GM12878 (cell line): ENCODE results near the gene WWP2. TPM values are rescaled to one million over a fixed set of nuclear protein-coding genes. Genes with fewer than 3 reads are reported as not detected.

Experiments used
- BHLHE40 ChIP-seq, 2 experiments: fragments of 450-650 bp in 1 of 2; IDR thresholded peaks; 2 replicates each; pipeline ENCODE4 v1.6.1; 2011 to 2017; ENCODE audit warnings: low read depth in 2 of 2, borderline replicate concordance in 1 of 2, improper control_type of control experiment in 1 of 2, low read length in 1 of 2, mild to moderate bottlenecking in 1 of 2
- KAT2A ChIP-seq: conservative IDR thresholded peaks from 2 replicates; pipeline ENCODE4 v1.6.1; 2011; ENCODE audit warnings: low read depth, low read length; ENCODE audit not compliant: control insufficient read depth
- KLF5 ChIP-seq: fragments of 450-650 bp; IDR thresholded peaks from 2 replicates; pipeline ENCODE4 v1.6.1; 2014; ENCODE audit warnings: mild to moderate bottlenecking; ENCODE audit not compliant: partially characterized antibody
- MXI1 ChIP-seq: fragments of 150-350 bp; IDR thresholded peaks from 2 replicates; pipeline ENCODE4 v1.6.1; 2011; ENCODE audit warnings: low read depth, mild to moderate bottlenecking, inconsistent platforms, low read length, improper control_type of control experiment
- RUNX3 ChIP-seq: IDR thresholded peaks from 2 replicates; pipeline ENCODE4 v1.6.1; 2012; ENCODE audit warnings: low read length, inconsistent platforms
- SMAD5 ChIP-seq: IDR thresholded peaks from 2 replicates; pipeline ENCODE4 v1.6.1; 2016; ENCODE audit warnings: antibody characterized with exemption, low read depth
- polyA plus RNA-seq, 11 experiments: library from polyadenylated mRNA; depleted of rRNA in 4 of 11; unstranded in 6 of 11; stranded (reverse) in 5 of 11; fragments of >200 nt; fragmentation: Nextera tagmentation in 4 of 11; fragmentation: Illumina TruSeq in 1 of 11; extraction: Ambion mirVana in 4 of 11; extraction: Trizol in 1 of 11; gene quantifications; 1 replicate in 1 of 11; 2 replicates in 10 of 11; pipeline versions ENCODE4 v1.2.1 to v1.2.3, GENCODE V29; 2011 to 2016; ENCODE audit warnings: inconsistent platforms in 2 of 11, missing spikeins in 2 of 11, low read depth in 1 of 11
- total RNA-seq, 4 experiments: library from RNA; depleted of rRNA in 3 of 4; stranded (reverse); fragments of >200 nt in 3 of 4; fragmentation: Illumina TruSeq in 1 of 4; extraction: Trizol in 1 of 4; gene quantifications; 2 replicates each; pipeline versions ENCODE4 v1.2.1 to v1.2.3, GENCODE V29; 2013 to 2021
- TF ChIP-seq, protein P1 (sequence below): IDR thresholded peaks from 2 replicates; pipeline ENCODE4 v1.6.1; 2012; ENCODE audit warnings: low read depth, low read length, improper control_type of control experiment
- TF ChIP-seq, protein P2 (sequence below): fragments of 450-650 bp; IDR thresholded peaks from 2 replicates; pipeline ENCODE4 v1.6.1; 2017; ENCODE audit warnings: mild to moderate bottlenecking, moderate library complexity
- TF ChIP-seq, protein P3 (sequence below): fragments of 450-650 bp; IDR thresholded peaks from 2 replicates; pipeline ENCODE4 v1.6.1; 2017; ENCODE audit warnings: mild to moderate bottlenecking
- TF ChIP-seq, protein P4 (sequence below): fragments of 450-650 bp; formaldehyde crosslinking; IDR thresholded peaks from 2 replicates; pipeline ENCODE4 v1.4.0; 2020; ENCODE audit warnings: mild to moderate bottlenecking, moderate library complexity

Gene WWP2
- total and polyA plus RNA-seq, 10 of the 15 experiments (the other 5 are each of a cell fraction or from before 2014, with no cell fraction given) = 2.8 to 47.0 (median 23.8) TPM

DNA sequence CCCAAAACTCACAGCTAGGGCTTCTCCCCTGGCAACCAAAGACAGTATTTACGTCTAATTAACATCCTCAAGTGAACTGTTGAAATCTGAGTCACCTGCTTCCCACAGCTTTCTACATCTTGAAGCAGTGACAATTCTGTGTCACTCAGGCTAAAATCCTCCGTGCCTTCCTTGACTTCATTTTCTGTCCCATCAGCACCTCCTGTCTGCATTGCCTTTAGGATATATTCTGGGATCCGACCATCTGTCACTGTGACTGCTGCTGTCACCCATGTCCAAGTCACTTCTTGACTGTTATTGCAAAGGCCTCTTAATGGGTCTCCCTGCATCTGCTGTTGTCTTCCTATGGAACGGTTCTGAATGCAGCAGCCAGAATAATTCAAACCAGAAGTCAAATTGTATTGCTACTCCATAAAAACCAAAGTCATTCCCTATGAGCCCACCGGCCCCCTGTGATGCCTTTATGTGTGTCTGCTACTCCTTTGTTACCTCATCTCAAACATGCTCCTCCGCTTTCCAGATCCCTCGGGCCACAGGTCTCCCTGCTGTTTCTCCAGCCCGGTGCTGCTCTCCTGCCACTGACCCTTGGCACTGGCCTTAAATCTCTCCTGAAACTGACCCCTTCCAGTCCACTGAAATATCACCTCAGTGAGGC lies 56.9 kb downstream of the WWP2 start (continued):
- TF ChIP-seq, protein P1, sequence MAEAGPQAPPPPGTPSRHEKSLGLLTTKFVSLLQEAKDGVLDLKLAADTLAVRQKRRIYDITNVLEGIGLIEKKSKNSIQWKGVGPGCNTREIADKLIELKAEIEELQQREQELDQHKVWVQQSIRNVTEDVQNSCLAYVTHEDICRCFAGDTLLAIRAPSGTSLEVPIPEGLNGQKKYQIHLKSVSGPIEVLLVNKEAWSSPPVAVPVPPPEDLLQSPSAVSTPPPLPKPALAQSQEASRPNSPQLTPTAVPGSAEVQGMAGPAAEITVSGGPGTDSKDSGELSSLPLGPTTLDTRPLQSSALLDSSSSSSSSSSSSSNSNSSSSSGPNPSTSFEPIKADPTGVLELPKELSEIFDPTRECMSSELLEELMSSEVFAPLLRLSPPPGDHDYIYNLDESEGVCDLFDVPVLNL = no peak
- TF ChIP-seq RUNX3 = no peak
- TF ChIP-seq, protein P2, sequence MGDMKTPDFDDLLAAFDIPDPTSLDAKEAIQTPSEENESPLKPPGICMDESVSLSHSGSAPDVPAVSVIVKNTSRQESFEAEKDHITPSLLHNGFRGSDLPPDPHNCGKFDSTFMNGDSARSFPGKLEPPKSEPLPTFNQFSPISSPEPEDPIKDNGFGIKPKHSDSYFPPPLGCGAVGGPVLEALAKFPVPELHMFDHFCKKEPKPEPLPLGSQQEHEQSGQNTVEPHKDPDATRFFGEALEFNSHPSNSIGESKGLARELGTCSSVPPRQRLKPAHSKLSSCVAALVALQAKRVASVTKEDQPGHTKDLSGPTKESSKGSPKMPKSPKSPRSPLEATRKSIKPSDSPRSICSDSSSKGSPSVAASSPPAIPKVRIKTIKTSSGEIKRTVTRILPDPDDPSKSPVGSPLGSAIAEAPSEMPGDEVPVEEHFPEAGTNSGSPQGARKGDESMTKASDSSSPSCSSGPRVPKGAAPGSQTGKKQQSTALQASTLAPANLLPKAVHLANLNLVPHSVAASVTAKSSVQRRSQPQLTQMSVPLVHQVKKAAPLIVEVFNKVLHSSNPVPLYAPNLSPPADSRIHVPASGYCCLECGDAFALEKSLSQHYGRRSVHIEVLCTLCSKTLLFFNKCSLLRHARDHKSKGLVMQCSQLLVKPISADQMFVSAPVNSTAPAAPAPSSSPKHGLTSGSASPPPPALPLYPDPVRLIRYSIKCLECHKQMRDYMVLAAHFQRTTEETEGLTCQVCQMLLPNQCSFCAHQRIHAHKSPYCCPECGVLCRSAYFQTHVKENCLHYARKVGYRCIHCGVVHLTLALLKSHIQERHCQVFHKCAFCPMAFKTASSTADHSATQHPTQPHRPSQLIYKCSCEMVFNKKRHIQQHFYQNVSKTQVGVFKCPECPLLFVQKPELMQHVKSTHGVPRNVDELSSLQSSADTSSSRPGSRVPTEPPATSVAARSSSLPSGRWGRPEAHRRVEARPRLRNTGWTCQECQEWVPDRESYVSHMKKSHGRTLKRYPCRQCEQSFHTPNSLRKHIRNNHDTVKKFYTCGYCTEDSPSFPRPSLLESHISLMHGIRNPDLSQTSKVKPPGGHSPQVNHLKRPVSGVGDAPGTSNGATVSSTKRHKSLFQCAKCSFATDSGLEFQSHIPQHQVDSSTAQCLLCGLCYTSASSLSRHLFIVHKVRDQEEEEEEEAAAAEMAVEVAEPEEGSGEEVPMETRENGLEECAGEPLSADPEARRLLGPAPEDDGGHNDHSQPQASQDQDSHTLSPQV = no peak
- TF ChIP-seq KLF5 = no peak
- TF ChIP-seq SMAD5 = no peak
- TF ChIP-seq, protein P3, sequence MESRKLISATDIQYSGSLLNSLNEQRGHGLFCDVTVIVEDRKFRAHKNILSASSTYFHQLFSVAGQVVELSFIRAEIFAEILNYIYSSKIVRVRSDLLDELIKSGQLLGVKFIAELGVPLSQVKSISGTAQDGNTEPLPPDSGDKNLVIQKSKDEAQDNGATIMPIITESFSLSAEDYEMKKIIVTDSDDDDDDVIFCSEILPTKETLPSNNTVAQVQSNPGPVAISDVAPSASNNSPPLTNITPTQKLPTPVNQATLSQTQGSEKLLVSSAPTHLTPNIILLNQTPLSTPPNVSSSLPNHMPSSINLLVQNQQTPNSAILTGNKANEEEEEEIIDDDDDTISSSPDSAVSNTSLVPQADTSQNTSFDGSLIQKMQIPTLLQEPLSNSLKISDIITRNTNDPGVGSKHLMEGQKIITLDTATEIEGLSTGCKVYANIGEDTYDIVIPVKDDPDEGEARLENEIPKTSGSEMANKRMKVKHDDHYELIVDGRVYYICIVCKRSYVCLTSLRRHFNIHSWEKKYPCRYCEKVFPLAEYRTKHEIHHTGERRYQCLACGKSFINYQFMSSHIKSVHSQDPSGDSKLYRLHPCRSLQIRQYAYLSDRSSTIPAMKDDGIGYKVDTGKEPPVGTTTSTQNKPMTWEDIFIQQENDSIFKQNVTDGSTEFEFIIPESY = no peak
- TF ChIP-seq KAT2A = no peak
- TF ChIP-seq BHLHE40 (IDR thresholded peaks at IDR 0.05; ENCODE audit: borderline replicate concordance in 1 of 2, low read depth in 2 of 2, low read length in 1 of 2) = no peak
- TF ChIP-seq, protein P4, sequence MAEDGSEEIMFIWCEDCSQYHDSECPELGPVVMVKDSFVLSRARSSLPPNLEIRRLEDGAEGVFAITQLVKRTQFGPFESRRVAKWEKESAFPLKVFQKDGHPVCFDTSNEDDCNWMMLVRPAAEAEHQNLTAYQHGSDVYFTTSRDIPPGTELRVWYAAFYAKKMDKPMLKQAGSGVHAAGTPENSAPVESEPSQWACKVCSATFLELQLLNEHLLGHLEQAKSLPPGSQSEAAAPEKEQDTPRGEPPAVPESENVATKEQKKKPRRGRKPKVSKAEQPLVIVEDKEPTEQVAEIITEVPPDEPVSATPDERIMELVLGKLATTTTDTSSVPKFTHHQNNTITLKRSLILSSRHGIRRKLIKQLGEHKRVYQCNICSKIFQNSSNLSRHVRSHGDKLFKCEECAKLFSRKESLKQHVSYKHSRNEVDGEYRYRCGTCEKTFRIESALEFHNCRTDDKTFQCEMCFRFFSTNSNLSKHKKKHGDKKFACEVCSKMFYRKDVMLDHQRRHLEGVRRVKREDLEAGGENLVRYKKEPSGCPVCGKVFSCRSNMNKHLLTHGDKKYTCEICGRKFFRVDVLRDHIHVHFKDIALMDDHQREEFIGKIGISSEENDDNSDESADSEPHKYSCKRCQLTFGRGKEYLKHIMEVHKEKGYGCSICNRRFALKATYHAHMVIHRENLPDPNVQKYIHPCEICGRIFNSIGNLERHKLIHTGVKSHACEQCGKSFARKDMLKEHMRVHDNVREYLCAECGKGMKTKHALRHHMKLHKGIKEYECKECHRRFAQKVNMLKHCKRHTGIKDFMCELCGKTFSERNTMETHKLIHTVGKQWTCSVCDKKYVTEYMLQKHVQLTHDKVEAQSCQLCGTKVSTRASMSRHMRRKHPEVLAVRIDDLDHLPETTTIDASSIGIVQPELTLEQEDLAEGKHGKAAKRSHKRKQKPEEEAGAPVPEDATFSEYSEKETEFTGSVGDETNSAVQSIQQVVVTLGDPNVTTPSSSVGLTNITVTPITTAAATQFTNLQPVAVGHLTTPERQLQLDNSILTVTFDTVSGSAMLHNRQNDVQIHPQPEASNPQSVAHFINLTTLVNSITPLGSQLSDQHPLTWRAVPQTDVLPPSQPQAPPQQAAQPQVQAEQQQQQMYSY = no peak
- no peak for TF ChIP-seq MXI1
